ENCODE results near the gene SPC25.
"Not testable (repeated sequence)": the region's sequence is repeated elsewhere in the genome, so short reads cannot be mapped to it uniquely, and the experiment has no call there.

SPC25 gene

DNA sequence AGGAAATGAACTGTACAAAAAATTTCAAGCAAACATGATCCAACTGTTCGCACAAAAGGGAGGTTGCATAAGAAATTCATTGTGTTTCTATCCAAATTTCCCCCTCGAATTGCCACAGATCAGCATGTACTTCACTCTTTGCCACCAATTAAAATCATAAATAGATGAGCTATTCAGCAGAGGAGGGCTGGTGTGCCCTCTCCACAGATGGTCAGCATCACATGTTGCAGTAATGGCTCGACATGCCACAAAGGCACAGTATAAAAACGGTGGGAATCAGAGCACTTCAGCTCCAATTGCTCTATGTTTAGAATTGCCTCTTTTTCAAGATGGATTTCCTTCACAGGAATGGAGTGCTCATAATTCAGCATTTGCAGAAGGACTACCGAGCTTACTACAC is 10.8 kb upstream of the SPC25 start, which contains the start of gene G6PC2:
G6PC2 (plus strand) TSS at position 289 of the 400 bp plus-strand sequence; CDS start at position 330, 41 bp downstream.
- DNase-seq, result no peak

DNA sequence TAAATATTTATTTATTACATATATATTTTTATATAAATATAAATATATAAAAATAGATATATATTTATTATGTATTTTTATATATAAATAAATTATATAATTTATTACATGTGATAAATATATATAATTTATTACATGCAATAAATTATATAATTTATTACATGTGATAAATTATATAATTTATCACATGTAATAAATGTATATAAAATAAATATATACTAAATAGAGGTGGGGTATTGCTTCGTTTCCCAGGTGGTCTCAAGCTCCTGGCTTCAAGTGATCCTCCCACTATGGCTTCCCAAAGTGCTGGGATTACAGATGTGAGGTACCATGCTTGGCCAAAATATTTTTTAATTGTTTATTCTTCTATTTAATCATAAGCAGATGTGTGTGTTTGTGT is 7.2 kb upstream of the SPC25 start:
- no peak for DNase-seq

DNA sequence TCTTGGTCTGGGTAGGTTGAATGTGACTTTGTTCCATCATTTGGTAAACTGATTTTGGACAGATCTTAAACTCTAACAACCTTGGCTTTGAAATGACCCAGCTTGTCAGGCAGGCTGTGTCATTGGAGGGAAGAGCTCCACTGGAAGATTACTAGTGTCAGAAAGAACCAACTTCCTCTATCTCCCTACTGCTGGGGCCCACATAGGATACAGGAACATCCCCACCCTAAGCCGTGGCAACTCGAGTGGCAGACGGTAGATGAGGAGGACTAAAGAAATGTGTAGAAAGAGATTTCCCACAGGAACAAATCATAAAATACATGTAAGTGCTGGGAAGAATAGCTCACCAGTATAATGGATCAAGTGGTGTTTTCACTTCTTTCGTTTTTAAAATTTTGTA is 6.6 kb upstream of the SPC25 start:
- no peak for DNase-seq

DNA sequence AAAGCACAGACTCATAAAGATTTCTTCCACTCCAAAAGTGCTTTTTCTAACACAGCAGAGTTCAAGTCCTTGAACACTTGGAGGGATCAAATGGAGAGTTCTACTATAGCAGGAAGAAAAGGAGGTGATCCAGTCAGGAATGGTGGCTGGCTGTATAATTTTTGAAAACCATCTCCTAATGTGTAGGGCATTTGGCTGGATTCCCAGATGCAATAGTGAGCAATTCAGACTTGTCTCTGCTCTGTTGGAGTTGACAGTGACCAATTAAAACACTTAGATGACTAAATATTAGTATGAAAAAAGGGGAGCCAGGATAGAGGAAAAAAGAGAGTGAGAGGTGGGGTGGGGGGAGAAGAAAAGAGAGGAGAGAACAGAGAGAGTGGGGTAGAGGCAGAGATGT is 5.5 kb upstream of the SPC25 start:
- no peak for DNase-seq

DNA sequence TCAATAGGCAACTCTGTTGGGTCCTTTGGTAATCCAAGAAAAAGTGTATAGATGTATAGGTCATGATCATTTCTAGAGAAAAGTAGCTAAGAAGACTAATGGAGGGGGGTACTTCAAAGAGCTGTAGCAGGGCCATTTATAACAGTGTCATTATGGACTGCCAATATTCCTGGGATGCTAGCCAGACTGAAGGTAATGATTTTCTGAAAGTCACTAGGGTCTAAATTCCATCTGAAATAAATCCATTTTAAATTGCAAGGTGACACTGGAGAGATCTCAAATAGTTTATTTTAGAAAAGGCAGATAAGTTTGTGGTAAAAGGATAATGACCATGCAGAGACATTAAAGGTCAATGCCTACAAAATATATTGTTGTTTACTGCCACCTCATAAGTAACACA is 4.5 kb upstream of the SPC25 start:
- DNase-seq, result no peak

DNA sequence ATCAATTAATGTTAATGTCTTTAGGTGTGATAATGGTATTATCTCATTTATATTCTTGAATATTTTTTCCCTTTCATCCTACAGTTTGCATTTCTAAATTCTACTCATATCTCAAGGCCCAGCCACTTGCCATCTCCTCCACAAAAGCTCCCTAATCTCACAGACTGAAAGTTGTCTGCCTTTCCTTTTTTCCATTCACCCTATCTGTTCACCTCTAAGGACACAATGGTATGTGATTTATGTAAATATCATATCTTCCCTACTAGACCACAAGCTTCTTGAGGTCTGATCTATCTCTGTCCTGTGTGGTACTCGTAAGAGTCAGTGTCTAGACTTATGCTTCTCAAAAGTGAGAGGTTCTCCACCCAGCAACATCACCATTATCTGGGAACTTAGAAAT is 3.9 kb upstream of the SPC25 start:
- no peak for DNase-seq

DNA sequence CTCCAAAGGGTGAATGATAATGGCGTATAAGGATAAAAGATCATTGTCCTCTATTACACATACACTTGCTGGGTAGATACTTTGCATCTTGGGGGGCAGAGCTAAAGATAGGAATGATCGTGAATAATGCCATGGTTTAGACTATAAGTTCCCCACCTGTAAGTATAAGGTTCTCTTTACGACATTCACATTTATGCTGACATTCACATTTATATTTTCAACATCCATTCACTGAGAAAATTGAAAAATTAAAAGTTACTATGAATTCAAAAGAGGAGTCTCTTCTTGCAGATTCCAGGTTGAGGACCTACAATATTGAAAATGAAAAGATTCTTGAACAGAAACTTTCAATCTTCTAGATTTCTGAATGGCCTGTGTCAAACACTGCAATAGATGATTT is 2.1 kb upstream of the SPC25 start:
- no peak for DNase-seq

DNA sequence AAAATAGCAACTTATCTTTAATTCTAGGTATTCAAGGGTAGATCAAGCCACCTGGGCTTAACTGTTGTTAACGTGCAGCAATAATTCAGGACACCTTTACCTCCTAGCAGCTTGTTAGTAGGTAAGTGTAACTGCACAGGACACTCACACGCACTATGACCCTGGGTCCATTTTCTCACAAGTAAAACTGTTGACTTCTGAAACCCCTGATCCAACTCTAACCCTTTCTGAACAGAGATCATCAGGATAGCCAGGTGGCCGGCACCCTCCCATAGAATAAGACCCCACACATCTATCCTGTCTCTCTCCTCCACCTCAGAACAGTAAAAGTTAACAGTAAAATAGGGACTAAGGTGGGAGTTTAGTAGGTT is 610 bp downstream of the SPC25 start:
- DNase-seq, result peak in 1 of 5 donors; percentile 9

DNA sequence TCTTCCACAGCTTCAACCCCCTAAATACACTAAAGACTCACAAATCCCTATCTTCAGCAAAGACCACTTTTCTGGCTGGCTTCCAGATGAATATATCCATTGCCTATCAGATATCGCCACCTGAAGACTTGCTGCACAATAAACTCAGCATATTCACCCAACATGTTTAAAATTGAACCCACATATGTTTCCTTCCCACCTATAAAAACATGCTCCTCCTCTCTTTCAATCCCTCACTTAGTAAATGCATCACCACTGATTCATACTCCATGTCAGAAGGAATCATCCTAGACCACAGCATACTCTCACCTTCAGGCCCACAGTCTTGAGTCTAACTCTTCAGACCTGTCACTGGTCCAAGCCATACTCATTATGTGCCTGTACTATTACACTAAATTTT is 5.3 kb downstream of the SPC25 start:
- DNase-seq, result no peak

DNA sequence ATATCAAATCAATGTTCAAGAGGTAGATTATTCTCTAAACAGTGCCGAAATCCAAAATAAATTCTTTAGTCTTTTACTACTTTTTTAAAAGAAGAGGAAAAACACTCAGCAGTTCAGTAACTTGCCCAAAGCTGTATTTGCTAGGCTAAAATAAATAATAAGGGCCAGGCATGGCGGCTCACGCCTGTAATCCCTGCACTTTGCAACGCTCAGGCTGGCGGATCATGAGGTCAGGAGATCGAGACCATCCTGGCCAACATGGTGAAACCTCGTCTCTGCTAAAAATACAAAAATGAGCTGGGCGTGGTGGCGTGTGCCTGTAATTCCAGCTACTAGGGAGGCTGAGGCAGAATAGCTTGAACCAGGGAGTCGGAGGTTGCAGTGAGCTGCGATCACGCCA is 8.1 kb downstream of the SPC25 start:
- not testable (repeated sequence) for DNase-seq

DNA sequence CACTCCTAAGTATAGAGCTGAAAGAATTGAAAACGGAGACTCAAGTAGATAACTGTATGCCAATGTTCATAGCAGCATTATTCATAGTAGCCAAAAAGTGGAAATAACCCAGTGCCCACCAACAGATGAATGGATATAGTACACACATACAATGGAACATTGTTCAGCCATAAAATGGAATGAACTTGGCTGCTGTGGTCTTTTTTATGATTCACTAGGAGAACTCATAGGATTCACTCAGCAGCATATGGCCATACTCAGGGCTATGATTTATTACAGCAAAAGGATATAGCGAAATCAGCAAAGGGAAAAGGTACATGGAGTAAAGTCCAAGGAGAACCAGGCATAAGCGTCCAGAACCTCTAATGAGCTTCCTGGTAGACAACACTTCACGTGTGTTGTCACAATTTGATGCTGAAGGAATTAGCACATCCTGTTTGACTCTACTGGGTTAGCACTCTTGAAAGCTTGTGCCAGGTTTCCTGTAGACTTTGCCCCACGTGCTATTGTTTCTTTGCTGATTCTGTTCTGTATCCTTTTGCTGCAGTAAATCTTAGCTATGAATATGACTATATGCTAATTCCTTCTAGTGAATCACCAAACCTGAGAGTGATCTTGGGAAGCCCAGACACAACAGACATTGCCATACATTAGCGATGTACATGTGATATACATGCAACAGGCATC is 15.7 kb downstream of the SPC25 start:
- no peak for DNase-seq

DNA sequence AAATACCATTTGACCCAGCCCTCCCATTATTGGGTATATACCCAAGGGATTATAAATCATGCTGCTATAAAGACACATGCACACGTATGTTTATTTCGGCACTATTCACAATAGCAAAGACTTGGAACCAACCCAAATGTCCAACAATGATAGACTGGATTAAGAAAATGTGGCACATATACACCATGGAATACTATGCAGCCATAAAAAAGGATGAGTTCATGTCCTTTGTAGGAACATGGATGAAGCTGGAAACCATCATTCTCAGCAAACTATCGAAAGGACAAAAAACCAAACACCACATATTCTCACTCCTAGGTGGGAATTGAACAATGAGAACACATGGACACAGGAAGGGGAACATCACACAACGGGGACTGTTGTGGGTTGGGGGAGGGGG is 19.4 kb downstream of the SPC25 start:
- DNase-seq, result not testable (repeated sequence)

DNA sequence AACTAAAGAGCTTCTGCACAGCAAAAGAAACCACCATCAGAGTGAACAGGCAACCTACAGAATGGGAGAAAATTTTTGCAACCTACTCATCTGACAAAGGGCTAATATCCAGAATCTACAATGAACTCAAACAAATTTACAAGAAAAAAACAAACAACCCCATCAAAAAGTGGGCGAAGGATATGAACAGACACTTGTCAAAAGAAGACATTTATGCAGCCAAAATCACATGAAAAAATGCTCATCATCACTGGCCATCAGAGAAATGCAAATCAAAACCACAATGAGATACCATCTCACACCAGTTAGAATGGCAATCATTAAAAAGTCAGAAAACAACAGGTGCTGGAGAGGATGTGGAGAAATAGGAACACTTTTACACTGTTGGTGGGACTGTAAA is 19.9 kb downstream of the SPC25 start:
- not testable (repeated sequence) for DNase-seq

DNA sequence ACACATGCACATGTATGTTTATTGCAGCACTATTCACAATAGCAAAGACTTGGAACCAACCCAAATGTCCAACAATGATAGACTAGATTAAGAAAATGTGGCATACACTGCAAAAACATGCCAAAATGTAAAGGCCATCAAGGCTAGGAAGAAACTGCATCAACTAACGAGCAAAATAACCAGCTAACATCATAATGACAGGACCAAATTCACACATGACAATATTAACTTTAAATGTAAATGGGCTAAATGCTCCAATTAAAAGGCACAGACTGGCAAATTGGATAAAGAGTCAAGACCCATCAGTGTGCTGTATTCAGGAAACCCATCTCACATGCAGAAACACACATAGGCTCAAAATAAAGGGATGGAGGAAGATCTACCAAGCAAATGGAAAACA is 23.1 kb downstream of the SPC25 start:
- not testable (repeated sequence) for DNase-seq

DNA sequence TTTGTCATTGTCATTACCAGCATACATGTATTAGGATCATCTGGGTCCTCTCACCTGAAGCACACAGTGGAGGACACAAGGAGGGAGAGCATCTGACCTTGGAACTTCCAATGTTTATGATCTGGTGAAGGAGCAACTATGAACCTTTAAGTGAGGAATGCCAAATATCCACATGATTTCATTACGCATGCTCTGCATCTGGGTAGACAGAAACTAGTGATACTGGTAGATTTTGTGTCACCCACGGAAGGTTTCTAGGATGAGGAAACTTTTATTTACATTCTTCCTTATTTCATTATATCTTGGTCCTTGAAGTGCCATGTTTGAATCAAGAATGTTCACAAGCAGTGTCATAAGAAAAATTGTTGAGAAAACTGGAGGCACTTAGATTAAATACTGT is 32.1 kb downstream of the SPC25 start:
- DNase-seq, result no peak

DNA sequence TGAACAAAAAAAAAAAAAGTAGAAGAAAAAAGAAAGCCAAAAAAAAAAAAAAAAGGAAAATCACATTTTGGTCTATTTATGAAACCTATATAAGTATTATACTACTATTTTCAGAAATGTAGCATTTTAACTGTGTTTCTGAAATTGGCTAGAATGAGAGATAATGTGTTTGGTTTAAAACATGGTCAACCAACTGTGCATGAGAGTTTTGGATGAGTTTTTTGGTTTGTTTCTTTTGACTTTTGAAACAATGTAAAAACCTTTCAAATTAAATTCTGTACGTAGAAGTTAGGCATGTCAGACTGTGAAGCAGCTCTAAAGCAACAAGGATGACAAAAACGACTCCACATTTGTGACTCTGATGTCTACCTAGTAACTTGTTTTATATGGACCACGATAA is 34.6 kb downstream of the SPC25 start:
- no peak for DNase-seq

DNA sequence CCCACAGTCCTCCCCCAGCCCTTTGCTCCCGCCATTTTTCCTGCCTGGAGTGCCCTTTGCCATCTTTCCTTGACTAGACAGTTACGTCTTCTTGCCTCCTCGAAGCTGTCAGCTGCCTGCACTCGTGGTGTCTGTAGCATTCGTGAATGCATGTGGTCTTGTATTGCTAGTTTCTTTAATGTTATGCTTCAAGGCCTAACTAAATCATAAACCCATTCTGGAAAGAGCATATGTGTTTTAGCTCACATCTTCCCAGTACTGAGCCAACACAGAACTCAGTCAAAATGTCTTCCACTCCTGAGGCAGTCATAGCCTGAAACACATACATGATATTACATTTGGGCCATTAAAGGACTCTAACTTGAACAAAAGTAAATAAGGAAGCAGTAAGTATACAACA is 35.6 kb downstream of the SPC25 start:
- no peak for DNase-seq

DNA sequence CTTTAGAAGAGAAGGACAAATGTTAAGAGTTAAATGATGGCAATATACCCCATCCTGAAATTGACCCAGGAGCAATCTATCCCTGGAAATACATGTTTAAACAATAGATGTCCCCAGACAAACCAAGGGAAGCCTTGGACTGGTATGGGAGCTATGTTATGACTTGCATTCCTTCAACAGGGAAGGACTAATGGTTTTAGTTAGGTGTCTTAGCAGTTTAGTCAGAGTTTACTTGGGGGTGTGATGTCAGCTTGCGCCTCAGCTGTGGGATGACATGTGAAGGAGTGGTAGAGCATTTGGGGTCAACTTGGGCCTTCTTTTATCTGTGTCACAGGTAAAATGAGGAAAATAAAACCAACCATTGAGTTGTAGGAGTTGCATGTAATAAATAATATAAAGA is 36.8 kb downstream of the SPC25 start:
- DNase-seq, result no peak

DNA sequence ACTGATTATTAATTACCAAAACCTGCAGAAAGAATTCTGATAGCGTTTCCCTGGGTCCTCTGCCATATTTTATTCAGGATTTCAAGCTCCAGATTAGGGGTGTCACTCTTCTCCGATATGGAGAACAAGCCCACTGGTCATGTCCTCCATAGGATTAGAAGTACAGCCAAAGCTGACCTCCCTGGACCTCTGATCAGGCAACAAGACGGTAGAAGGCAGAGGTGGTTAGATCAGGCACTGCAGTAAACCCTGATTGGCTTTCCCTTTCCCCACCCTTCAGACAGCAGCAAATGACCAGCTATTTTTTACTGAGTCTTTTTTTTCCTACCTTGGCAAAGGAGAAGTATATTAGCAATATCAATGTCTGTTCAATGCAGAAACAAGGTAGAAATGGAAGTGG is 37.7 kb downstream of the SPC25 start:
- DNase-seq, result no peak

DNA sequence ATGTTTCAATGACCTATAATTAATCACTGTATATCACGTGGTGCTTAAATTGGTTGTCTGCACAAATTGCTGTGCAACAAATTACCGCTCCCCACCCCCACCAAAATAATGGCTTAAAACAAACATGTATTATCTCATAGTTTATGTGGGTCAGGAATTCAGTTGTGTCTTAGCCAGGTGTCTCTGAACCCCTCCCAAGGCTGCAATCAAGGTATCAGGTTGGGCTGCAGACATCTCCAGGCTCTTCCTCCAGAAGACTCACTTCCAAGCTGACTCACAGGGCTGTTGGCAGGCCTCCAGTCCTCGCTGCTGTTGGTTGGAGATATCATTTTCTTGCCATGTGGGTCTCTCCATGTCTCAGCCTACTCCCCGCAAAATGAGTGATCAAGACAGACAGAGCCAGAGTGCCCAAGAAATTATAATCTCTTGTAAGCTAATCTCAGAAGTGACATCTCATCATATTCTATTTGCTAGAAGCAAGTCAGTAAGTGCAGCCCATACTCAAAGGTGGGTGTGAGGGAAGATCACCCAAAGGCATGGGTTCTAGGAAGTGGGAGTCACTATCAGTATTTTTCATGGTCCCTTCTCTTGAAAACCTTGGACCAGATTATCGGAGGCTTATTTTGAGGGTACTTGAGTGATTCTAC is 38.4 kb downstream of the SPC25 start:
- no peak for DNase-seq

DNA sequence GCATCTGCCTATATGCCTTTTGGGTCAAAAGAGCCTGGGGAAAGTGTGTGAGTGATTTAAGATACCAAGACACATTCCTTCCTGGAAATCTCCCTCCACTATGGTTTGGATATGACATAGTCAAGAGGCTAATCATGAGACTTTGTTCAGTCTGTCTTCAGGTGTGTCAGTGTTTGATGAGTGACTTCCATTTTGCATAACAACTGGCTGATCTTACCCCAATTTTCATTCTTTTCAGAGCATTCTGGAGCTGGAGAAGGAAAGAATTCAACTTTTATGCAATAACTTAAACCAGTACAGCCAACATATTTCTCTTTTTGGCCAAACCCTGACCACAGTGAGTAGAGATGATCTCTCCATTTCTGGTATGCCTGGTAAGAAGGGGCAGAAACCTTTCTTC is 39.4 kb downstream of the SPC25 start:
- DNase-seq, result no peak

DNA sequence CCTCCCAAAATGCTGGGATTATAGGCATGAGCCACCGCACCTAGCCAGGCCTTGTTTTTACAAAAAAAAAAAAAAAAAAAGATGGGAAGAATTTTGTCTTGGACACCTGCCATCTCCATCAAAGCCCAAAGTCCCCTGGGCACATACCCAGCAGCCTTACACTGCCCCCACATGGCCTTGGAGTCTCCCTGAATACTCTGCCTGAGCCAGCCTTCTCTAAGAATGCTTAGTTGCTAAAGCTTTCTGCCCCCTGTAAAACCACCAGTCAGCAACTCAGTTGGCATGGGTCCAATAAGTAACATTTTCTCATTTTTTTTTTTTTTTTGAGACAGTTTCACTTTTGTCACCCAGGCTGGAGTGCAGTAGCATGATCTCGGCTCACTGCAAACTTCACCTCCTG is 40.6 kb downstream of the SPC25 start:
- DNase-seq, result no peak

DNA sequence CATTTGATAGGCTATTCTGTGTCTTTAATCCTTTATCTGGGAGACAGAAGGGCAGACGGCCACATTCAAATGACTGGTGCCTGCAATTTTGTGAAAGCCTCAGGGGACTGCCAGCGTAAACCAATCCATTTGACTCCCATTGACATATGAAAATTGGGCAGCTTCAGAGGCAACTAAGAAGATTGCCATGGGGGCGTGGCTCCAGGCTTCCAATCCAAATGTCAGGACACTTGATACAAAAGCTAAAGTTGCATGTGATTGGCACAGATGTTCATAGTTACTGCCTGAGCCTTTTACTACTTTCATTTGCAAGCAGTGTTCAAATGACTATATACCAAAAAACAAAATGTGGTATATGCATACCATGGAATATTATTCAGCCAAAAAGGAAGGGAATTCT is 42.0 kb downstream of the SPC25 start:
- no peak for DNase-seq

DNA sequence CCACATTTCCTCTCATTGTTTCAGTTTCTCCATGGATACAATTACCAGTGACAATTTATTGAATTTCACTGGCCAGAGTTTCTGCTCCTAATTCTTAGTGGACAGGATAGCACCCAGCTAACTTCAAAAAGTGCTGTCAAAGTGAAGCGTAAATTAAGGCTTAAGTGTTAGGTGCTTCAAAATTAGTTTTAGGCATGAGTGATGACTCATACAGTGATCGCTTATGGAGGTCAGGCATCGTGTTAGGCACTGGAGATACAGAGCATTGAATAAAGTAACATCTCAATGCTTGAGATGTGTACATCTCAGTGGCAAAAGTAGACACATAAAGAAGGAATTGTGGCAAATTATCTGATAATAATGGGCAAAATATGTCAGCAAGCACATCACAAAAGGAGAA is 47.0 kb downstream of the SPC25 start:
- DNase-seq, result no peak

DNA sequence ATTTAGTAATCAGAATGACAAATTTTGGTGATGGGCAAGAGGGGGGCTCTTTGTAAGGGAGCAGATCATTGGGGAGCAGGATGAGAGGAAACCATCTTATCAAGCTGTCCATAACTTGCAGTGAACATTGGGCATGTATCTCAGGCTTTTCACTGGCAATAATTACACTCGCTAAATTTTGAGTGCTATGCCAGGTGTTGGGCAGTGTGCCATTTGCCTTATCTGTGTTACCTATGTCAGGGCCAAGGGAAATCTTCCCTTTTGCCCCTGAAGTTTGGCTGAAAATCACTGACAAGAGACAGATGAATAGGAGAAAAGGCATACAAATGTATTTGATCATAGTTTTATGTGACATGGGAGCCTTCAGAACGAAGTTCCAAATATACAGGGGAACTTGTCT is 48.8 kb downstream of the SPC25 start:
- no peak for DNase-seq
